8988T (cell line): Measurements from ENCODE around the gene PDE11A.

Source experiments
- DNase-seq: peaks from one replicate; pipeline ENCODE4 v3.0.0; 2011

The PDE11A gene

DNA sequence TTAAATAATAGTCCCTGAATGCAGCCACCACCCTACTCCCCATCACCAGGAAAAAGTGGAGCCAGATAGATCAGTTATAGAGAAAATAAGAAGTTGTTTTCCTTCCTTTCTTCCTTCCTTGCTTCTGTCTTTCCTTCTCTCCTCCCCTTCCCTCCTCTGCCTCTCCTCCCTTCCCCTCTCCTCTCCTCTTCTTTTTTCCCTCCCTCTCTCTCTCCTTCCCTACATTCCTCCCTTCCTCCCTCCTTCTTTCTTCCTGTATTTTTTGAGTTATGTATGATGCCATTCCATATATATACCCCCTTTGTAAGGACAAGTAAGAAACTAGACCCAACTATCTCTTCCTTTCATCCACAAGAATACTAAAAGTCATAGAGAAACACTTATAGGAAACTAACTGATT is 414.3 kb downstream of the PDE11A start:
- no peak for DNase-seq

DNA sequence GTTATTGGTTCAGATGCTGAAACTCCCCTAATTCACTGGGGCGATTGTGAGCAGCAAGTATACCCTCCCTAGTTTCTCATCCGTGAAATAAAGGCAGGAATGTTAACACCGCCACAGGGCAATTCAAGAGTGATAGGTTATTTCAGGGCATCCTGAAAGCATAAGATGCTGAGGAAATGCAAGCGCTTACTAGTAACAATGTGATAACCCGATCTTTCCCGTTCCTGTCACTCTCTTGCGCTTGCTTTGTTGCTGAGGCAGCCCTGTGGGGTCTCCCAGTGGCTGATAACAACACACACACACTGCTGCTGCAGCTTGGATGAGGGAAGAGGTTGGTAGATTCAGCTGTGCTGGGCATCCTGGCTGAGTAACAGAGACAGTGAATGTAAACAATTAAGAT is 420.7 kb downstream of the PDE11A start:
- no peak for DNase-seq

DNA sequence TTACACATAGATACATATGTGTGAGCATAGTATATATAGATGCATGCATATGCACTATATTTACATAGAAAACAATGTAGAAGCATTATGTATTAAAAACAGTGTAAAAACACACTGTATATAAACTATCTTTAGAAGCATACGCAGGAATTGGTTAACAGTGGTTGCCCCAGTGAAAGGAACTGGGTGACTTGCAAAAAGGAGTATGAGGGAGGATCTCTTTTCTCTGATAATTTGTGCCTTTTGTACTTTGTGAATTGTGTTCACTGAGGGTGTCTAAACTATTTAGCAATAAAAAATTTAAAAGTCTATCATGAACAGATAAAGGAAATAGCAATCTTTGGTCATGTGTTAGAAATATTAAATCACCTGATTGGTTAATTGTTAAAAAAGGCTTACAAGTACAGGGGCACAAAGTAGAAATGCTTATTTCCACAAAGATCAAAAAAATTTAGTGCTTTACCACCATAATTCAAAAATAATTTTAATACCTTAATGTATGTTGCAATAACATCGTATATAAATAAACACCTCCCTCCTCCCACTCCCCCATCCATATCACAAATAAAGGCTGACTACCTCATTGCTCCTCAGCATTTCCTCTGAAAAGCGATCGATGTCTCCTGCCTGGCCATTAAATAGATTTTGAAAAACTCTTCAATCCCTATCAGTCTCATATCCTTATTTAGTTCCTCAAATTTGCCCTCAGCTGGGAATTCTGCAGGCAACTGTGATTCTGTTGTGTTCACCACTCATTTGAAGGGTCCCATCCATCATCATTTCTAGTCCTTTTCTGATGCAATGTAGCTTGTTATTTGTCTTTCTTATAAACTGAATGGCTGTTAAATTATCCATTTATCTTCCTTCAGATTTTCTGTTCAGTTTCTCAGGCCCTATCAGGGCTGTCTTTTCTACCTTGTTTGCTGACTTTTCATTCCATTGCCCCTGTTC is 422.7 kb downstream of the PDE11A start:
- no peak for DNase-seq

DNA sequence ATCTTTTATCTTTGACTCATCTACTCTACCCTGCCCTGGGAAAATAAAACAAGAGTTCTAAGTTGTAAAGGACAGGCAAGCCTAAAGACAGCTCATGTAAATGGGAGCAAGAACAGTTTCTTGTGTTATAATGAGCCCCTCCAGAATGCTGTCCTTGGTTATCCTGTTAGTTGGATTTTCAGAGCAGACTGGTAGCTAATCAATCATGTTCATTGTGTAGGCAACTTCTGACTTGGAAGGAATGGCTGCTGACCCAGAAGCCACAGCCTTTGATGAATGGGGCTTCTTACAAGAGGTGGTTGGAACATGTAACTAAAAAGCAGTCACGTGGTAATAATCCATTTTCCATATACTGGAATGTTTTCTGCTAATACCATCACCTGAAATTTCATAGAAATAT is 425.8 kb downstream of the PDE11A start:
- no peak for DNase-seq

DNA sequence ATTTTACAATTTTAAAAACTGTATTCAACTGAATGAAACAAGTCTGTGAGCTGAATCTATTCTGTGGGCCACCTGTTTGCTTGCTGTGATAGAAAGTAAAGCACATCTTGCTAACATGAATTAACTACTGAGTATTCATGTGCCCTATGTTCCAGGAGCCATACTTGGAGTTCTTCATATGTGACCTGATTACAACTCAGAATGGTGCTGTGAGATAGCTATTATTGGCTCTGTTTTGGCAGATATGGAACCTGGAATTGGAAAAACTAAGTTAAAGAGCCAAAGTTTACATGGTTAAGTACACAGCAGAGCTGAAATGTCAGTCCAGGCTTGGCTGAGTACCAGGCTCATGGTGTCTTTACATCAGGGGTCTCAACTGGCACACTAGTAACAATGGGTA is 426.3 kb downstream of the PDE11A start:
- DNase-seq = no peak

DNA sequence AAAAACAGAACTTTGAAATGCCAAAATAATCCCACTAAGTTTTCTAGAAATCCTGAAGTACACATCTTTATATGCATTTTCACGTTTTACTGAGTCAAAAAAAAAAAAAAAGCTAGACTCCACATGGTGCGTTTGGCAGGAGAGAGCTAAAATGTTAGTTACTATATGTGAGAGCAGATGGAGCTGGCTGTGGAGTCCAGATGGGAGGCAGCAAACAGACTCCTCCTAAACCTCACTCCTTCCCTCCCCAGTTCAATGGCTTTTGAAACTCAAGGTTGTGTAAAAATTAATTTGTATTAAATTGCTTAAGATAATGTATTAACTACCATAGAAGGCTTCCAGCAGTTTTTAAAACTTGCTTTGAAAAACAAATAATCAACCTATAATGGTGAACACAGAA is 431.2 kb downstream of the PDE11A start:
- no peak for DNase-seq

DNA sequence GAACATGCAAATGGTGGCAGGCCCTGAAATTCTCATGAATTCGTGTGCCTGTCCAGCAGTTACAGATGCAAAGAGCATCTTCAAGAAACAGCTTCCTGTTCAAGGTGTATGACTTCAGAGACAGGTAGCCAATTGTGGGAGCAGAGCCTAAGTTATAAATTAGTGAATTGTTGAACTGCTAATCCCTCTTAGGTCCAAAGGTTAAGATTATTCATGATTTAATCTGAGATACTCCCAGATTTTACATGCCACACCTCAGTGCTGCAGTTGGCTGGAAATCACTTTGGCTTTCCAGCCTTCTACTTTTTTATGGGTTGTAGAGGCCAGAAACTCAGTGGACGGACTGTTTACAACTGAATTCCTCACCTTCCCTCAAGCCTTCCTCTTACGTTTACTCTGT is 432.2 kb downstream of the PDE11A start:
- DNase-seq = no peak

DNA sequence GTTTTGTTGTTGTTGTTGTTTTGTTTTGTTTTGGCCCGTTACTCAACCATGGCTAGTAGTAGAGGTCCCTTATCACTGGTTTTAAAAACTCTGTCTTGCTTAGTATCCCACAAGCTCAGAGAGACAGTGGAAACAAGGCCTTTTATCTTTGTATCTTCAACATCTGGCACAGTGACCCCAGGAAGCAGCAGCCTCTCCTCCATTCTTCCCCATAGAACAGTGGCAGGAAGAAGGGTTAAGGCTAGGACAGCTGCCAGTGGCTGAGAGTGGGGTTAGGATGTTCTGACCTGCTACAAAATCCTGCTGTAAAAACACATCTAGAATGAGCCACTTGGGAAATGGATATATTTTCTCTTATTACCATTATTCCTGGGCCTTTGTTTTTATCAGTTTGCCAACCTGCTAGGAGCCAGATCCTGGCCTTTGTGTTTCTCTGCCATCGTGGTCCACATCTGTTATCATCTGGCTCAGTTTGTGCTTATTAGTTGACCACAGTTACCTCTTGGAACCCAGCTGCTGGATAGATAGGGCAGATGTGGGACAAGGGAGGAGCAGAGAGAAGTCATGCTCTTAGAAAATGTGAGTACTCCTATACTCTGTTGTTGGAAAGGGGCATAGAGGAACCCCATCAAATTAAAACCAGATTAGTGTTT is 433.2 kb downstream of the PDE11A start:
- no peak for DNase-seq

DNA sequence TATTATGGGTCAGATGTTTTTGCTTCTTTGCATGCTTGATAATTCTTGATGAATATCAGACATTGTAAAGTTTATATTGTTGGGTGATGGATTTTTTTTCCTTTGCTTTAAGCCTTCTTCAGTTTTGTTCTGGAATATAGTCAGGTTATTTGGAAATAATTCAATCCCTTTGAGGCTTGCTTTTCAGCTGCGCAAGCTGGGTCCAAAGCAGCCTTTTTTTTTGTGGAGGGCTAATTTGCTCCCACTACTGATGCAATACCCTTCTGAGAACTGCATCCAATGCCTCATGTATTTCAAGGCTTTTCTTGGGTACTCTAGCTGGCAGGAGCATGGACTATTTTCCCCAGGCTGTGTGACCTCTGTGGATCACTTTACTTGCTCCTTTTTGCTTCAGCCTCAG is 434.1 kb downstream of the PDE11A start:
- DNase-seq = no peak

DNA sequence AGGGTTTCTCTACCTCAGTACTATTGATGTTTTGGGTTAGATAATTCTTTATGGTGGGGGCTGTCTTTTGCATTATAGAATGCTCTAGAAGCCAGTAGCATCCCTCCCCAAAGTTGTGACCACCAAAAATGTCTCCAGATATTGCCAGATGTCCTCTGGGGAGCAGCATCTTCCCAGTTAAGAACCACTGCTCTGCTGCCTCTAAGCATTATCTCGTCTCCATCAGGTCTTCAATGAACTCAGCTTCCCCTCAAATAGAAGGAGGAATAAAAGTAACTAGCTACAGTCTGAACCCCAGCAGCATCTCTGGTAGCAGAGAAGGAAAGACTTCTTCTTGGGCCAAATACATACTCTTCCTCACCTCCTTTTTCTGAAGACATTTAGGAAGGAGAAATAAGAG is 435.9 kb downstream of the PDE11A start:
- no peak for DNase-seq

DNA sequence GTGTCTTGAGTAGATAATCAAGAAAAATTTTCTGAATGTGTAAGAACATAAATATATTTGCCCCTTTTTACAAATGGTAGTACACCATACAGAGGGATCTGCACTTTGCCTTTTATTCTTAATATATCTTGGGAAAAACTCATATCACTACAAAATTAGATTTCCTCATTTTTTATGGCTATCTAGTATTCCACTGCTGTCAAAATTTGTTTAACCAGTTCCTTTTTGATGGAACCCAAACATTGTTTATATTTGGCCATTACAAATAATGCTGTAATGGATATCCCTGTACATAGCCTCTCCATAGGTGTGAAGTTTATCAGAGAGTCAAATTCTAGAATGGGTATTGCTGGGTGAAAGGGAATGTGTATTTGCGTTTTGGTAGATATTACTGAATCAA is 436.9 kb downstream of the PDE11A start:
- no peak for DNase-seq

DNA sequence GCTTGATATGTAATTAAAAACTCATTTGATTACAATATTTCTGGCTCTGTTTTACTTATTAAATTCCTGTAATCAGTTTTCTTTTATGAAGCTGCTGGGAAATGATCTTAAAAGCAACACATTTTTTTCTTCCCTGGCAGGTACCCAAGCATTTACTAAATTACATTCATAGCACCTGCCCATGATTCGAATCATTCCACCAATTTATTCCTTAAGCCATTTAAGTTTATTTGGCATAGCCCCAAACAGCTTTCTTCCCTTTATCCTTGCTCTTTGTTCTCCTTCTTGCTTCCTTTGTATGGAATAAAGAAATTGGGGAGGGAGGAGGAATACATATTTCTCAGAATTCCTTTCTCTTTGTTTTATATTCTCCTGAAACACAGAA is 438.7 kb downstream of the PDE11A start:
- no peak for DNase-seq

DNA sequence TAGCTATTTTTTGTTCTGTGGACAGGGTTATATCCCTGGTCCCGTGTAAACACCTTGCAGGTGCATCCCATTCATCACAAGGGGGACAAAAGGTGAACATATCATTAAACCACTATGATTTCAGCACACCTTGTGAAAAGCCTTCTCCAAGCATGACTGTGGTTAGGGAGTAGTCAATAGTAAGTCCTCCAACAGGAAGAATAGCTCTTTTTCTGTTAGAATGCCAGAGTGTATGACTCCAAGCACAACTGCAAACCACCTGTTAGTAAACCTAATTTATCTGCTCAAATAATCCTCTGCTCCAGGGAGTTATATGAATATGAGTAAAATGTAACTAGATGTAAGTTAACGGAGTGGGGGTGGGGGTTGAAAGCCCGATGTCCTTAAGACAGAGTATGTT is 439.5 kb downstream of the PDE11A start:
- no peak for DNase-seq

DNA sequence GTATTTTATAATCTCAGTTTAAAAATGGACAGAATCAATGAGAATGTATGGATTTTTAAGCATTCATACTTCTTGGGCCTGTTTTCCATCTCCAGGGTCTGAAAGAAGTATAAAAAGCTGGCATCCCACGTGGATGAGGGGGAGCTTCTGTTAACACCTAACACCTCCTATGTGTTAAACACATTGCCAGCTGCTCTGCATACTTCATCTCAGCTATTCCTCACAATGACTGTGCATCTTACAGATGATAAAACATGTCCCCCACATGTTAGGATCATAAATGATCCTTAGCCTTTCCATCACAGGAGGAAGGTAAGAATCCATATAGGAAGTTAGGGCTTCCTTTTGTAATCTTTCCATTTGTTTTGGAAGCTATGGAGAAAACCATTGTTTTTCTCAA is 440.9 kb downstream of the PDE11A start:
- DNase-seq = no peak

DNA sequence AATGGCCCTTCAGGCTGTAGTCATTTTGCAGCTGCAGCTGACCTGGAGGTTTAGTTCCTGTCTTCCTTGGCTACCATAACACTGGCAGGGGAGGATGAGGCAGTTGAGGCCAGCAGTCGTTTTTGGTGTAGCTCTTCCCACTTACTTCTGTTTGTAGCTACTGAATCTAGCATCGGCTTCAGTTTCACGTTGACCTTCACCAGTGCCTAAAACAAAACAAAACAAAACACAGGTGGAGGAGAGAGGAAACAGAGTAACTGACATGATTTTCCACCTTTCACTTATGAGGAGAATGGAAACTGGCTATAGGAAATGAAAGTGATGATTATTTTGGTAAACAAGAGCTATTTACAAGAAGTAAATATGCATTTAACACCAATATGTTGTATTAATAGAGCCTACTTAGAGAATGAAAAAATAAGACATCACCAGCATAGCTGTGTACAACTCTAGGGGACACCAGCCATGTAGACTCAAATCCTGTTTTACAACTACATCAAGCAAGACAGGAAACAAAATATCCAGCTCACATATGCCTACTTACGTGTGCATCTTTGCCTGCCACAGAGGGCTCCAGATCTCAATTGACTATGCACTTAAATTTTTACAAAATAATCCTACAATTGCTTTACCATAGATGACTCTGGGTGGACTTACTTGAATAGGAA is 443.1 kb downstream of the PDE11A start:
- no peak for DNase-seq

DNA sequence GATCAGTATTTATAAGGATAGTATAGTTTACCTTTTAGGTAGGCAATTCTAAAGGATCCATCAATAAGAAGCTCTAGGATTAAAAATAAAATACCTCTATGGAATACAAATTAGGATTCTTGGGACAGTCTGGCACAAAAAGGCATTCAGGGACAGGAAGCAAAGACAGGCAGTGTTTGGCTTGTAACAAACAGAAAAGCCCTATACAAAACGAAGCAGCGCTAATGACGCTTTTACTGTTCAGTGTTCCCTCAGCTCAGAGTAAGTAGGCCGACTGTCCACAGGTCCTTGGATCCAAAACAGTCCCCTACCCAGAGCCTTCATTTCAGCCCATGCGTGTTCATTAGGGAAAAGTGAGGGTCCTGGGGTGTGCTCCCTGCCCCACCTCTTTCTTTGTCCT is 443.7 kb downstream of the PDE11A start:
- no peak for DNase-seq

DNA sequence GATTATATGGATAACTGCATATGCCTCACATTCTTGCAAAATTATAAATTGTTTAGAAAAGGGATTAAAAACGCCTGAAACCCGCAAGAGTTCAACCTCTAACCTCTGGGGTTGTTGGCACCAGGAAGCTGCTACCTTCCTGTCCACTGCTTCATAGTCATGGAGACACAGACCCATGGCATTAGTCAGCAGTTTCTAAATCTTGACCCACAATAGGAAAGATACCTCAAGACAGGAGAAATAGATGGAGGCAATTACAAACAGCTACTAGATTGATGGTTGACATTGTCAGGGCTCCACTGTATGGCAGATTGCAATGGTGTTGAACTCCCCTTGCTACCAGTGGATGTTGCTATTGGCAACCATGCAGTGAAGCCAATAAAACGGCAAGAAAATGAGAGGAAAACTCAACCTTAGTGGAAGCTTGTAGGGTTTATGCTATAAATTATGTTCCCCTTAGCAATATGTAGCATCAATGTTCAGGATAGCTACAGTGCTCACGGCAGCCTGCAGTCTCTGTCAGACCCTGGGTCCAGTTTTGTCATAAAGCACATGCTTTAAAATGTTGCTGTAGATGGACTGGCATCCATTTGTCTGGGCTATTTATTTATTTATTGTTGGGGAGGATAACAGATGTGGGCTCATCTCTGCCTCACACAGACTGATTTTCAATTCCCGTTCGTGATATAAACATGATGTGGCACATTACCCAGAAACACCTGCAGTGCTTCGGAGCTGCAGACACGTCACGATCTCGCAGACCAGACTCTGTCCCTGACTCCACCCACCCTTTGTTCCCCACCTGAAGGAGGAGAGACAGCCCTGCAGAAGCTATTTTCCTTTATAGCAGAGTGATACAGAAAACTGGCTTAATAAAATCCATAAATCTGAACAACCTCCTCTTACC is 446.6 kb downstream of the PDE11A start:
- DNase-seq = no peak

DNA sequence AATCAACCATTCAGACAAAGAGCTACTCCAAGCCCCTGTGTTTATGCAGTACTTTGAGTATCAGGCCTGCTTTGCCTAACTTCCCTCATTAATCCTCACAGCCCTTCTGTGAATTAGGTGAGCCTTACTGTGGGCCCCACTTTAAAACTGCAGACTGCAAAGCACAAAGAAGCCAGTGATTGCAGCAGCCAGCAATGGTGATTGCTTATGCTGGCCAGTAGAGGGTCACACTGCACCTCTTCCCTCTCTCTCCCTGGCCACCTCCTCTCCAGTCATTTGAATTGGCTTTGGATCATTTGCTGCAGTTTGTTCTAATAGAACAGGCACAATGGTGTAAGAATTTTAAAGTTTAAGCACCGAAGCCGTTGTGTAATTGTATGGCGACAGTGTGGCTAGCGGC is 450.1 kb downstream of the PDE11A start:
- peak; percentile 23 for DNase-seq

DNA sequence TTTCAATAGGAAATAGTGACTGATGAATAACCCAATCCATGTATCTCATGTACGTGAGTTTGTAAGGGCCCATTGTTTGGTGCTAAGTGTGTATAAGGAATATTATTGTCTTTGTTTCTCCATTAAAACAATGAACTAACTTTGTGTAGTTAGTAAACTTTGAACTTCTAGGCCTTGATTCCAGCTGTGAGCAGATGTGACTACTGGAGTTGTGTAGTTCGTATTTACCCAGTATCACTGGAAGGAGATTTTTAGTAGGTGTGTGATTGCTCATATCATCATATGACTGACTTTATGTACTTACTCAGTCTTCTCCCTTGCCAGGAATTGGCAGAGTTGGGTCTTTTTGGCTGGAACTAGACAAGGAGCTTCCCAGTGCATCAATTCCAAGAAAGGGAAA is 452.6 kb downstream of the PDE11A start:
- DNase-seq = no peak

DNA sequence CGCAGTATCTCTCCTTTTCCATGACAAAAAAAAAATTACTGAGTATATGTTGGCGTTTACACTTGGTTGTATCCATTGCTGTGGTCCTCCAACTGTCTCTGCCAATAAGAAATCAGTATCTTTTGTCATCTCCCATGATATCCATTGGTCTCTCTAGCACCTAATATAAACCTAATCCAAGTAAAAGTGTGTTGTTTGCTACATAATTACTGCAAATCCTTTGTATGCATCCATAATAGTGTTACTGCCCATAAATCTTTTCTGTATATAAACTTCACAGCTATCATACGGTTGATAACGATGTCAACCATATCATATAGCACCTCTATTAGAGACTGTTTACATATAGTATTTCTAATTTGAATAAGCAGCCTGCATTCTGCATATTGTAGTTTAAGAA is 453.1 kb downstream of the PDE11A start:
- DNase-seq = no peak

DNA sequence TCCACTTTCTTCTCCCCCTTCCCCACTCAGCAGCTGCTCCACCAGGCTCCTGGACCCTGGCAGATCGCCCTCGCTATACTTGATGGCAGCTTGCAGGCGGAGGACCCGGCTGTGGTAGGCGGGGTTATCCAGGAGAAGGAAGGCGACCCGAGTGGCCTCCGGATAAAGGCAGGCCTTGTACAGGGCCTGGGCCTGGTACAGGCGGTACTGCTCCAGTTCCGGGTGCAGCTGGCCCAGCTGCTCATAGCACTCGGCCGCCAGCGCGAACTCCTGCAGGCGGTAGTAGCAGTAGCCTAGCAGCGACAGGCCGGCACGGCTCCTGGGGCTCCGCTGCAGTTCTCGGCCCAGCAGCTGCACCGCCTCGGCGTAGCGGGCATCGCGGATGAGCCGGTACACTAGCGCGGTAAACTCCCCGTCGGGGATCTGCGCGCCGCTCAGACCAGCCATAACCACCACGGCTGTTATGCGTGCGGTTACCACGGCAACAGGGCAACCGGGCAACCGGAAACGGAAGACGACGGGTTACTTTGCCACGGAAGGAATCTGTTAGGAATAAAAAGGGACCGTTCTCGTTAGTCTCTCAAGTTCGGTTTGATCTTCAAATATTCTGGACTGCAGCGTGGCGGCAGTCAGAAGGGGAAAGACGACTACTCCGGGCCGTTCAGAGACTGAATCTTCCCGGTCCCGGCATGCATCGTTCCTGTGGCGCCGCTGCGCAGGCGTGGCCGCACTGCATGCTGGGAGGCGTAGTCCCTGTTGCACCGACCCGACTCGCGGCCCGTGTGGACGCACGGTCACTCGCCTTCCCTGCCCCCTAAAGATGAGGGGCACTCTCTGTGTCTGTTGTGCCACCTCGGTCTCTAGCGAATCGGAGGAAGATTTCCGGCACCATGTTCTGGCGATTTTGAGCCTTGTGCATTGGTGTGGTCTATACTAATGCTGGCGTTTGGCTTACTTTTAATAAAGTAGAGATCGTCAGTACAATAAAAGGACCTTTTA is 454.0 kb downstream of the PDE11A start:
- peak; percentile 65 for DNase-seq

DNA sequence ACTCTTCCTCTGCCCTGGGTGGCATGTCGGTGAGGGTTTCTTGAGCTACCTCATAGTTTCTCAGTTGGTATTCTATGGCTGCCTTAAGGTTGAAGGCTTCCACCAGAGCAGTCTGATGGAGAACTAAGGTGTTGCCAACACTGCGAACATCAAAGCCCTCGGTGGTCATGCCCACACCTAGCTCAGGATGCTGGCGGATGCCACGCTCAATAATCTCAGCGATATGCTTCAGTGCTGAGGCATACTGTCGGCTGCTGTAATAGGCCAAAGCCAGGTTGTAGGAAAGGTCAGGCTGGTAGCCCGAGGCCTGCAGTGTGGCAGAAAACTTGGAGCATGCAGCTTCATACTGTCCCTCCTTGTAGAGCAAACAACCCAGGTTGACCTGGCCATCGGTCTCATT is 454.7 kb downstream of the PDE11A start:
- DNase-seq = no peak
